ENCODE data around the gene C9orf78. TPM values are rescaled to one million over a fixed set of nuclear protein-coding genes. Genes with fewer than 3 reads are reported as not detected.

Gene C9orf78
- total and polyA plus RNA-seq, 2 of the 8 experiments (the other 6 are each of a cell fraction or from before 2014, with no cell fraction given), result 17.4 to 40.6 TPM

DNA sequence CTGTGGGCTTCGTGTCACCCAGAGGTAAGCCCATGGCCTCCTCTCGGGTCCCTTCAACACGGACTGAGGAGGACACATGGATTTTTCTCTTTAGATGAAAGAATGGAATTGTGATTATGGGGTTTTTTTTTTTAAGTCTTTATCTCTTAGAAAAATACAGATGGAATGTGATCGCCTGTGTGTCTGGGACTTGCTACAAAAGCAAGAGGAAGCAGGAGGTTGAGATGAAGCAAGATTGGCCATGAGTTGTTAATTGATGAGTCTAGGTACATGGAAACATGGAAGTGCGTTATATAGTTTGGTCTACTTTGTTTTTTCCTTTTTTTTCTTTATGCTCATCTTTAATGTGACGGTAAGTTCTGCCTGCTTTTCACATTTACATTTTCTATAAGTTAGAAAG is 14.8 kb upstream of the C9orf78 start (continued):
- TF ChIP-seq E2F6 (IDR thresholded peaks at IDR 0.05), result no peak
